ENCODE data around the gene TMEM119. TPM values are rescaled to one million over a fixed set of nuclear protein-coding genes. Genes with fewer than 3 reads are reported as not detected.

The TMEM119 gene
- polyA plus RNA-seq, 1 of the 3 experiments (the other 2 are of a cell fraction): 25.7 TPM

DNA sequence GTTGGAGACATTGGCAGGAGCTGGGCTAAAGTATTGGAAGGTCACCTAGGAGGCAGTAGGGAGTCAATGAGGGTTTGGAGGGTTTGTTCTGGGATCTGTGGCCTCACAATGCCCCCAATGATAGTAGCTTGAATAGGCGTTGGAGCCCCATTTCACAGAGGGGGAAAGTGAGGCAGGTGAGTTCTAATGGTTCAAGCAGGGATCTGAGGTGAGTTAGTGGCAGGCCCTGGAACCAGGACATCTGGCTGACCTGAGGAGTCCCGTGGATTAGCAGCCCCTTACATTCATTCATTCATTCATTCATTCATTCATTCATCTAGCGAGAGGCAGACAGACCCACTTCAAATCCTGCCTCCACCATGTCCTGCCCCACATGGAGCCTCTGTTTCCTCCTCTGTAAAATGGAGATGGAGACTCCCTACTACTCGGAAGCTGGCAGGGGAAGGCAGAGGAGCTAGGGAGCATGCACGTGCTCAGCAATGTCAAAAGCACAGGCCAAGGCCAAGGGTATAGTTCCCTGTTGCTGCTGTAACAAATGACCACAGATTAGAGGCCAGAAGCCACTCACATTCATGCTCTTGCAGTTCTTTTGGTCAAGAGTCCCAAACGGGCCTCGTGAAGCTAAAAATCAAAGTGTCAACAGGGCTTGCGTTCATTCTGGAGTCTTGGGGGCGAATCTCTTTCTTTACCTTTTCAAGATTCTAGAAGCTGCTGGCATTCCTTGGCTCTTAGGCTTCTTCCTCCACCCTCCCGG lies 2.2 kb upstream of the TMEM119 start:
- ChIA-PET POLR2A (no interaction called here), CTCF (interaction anchor here (0.8 to 2.0 kb wide), 5 partner anchors 11 to 38 kb away, joined by 3 to 6 read pairs (median 4); partner anchors contain the start of gene ISCU)
- no peak for DNase-seq
- no peaks in the 10 kb centered on the region for H3K9me3 ChIP-seq
- no peaks in the 10 kb centered on the region for H3K27me3 ChIP-seq (ENCODE audit: insufficient read depth)
- no peak overlapping the region for H3K9ac ChIP-seq
- H3K79me2 ChIP-seq (ENCODE audit: insufficient read depth): no peaks in the 10 kb centered on the region
- H3K4me3 ChIP-seq (ENCODE audit: low read depth in 2 of 2, low read length in 1 of 2): no peak overlapping the region
- H3K36me3 ChIP-seq (replicated peaks in 1 of 2; ENCODE audit: control insufficient read depth in 1 of 2, insufficient read depth in 2 of 2, low read length in 1 of 2): no peaks in the 10 kb centered on the region
- H2AFZ ChIP-seq (ENCODE audit: low read depth): no peak overlapping the region
- H3F3A ChIP-seq (replicated peaks; ENCODE audit: insufficient read depth): peaks cover 11% of the 10 kb centered on the region
- no peak for TF ChIP-seq SMC3 (IDR thresholded peaks at IDR 0.05; ENCODE audit: low read depth, low read length)
- TF ChIP-seq FOXM1 (IDR thresholded peaks at IDR 0.05; ENCODE audit: low read depth): no peak
- no peak for TF ChIP-seq TEAD4 (IDR thresholded peaks at IDR 0.05; ENCODE audit: borderline replicate concordance, insufficient read depth)
- no peak for TF ChIP-seq RAD21 (IDR thresholded peaks at IDR 0.05; ENCODE audit: low read length)
- TF ChIP-seq, protein P1, sequence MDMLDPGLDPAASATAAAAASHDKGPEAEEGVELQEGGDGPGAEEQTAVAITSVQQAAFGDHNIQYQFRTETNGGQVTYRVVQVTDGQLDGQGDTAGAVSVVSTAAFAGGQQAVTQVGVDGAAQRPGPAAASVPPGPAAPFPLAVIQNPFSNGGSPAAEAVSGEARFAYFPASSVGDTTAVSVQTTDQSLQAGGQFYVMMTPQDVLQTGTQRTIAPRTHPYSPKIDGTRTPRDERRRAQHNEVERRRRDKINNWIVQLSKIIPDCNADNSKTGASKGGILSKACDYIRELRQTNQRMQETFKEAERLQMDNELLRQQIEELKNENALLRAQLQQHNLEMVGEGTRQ (IDR thresholded peaks at IDR 0.05; ENCODE audit: borderline replicate concordance, low read depth, low read length): no peak
- no peak for TF ChIP-seq NFIC (IDR thresholded peaks at IDR 0.05; ENCODE audit: borderline replicate concordance)
- TF ChIP-seq RXRA (IDR thresholded peaks at IDR 0.05; ENCODE audit: borderline replicate concordance, low read depth): no peak
- TF ChIP-seq RFX5 (IDR thresholded peaks at IDR 0.05; ENCODE audit: low read length): no peak
- no peak for TF ChIP-seq TCF12 (IDR thresholded peaks at IDR 0.05)
- TF ChIP-seq MEF2A (IDR thresholded peaks at IDR 0.05; ENCODE audit: borderline replicate concordance, low read depth): no peak
- no peak for TF ChIP-seq EP300 (IDR thresholded peaks at IDR 0.05; ENCODE audit: borderline replicate concordance in 1 of 2, low read depth in 1 of 2, low read length in 1 of 2)
- TF ChIP-seq NRF1 (IDR thresholded peaks at IDR 0.05; ENCODE audit: low read depth, low read length): no peak
- TF ChIP-seq, protein P2, sequence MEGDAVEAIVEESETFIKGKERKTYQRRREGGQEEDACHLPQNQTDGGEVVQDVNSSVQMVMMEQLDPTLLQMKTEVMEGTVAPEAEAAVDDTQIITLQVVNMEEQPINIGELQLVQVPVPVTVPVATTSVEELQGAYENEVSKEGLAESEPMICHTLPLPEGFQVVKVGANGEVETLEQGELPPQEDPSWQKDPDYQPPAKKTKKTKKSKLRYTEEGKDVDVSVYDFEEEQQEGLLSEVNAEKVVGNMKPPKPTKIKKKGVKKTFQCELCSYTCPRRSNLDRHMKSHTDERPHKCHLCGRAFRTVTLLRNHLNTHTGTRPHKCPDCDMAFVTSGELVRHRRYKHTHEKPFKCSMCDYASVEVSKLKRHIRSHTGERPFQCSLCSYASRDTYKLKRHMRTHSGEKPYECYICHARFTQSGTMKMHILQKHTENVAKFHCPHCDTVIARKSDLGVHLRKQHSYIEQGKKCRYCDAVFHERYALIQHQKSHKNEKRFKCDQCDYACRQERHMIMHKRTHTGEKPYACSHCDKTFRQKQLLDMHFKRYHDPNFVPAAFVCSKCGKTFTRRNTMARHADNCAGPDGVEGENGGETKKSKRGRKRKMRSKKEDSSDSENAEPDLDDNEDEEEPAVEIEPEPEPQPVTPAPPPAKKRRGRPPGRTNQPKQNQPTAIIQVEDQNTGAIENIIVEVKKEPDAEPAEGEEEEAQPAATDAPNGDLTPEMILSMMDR (IDR thresholded peaks at IDR 0.05): no peak
- TF ChIP-seq, protein P3, sequence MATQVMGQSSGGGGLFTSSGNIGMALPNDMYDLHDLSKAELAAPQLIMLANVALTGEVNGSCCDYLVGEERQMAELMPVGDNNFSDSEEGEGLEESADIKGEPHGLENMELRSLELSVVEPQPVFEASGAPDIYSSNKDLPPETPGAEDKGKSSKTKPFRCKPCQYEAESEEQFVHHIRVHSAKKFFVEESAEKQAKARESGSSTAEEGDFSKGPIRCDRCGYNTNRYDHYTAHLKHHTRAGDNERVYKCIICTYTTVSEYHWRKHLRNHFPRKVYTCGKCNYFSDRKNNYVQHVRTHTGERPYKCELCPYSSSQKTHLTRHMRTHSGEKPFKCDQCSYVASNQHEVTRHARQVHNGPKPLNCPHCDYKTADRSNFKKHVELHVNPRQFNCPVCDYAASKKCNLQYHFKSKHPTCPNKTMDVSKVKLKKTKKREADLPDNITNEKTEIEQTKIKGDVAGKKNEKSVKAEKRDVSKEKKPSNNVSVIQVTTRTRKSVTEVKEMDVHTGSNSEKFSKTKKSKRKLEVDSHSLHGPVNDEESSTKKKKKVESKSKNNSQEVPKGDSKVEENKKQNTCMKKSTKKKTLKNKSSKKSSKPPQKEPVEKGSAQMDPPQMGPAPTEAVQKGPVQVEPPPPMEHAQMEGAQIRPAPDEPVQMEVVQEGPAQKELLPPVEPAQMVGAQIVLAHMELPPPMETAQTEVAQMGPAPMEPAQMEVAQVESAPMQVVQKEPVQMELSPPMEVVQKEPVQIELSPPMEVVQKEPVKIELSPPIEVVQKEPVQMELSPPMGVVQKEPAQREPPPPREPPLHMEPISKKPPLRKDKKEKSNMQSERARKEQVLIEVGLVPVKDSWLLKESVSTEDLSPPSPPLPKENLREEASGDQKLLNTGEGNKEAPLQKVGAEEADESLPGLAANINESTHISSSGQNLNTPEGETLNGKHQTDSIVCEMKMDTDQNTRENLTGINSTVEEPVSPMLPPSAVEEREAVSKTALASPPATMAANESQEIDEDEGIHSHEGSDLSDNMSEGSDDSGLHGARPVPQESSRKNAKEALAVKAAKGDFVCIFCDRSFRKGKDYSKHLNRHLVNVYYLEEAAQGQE (IDR thresholded peaks at IDR 0.05; ENCODE audit: low read depth, low read length): no peak
- TF ChIP-seq, protein P4, sequence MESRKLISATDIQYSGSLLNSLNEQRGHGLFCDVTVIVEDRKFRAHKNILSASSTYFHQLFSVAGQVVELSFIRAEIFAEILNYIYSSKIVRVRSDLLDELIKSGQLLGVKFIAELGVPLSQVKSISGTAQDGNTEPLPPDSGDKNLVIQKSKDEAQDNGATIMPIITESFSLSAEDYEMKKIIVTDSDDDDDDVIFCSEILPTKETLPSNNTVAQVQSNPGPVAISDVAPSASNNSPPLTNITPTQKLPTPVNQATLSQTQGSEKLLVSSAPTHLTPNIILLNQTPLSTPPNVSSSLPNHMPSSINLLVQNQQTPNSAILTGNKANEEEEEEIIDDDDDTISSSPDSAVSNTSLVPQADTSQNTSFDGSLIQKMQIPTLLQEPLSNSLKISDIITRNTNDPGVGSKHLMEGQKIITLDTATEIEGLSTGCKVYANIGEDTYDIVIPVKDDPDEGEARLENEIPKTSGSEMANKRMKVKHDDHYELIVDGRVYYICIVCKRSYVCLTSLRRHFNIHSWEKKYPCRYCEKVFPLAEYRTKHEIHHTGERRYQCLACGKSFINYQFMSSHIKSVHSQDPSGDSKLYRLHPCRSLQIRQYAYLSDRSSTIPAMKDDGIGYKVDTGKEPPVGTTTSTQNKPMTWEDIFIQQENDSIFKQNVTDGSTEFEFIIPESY (IDR thresholded peaks at IDR 0.05; ENCODE audit: borderline replicate concordance, low read depth): no peak
- no peak for TF ChIP-seq GABPA (IDR thresholded peaks at IDR 0.05; ENCODE audit: low read depth)
- no peak for TF ChIP-seq TAF1 (IDR thresholded peaks at IDR 0.05; ENCODE audit: borderline replicate concordance, low read depth, low read length)
- TF ChIP-seq JUND (IDR thresholded peaks at IDR 0.05): no peak
- H4K20me1 ChIP-seq (ENCODE audit: insufficient read depth): no peaks in the 10 kb centered on the region
- WGBS (ENCODE audit: low lambda C conversion rate): 91% methylated on average over 9 of the region's 10 CpGs
- H3K27ac ChIP-seq (ENCODE audit: low read depth in 2 of 2, low read length in 1 of 2): no peak overlapping the region
- no peak overlapping the region for H3K4me2 ChIP-seq
- peaks cover 0 to 26% of the 10 kb centered on the region in 2 experiments; a peak in 1 of 4 replicates for H3K4me1 ChIP-seq (ENCODE audit: control insufficient read depth in 1 of 2, insufficient read depth in 2 of 2, low read depth in 1 of 2, low read length in 1 of 2)
- H3K9me2 ChIP-seq: no peaks in the 10 kb centered on the region
